Fibroblast of villous mesenchyme (primary cell): ENCODE results near the gene ST6GALNAC1. TPM values are rescaled to one million over a fixed set of nuclear protein-coding genes. Genes with fewer than 3 reads are reported as not detected.

Source experiments
- DNase-seq: peaks from one replicate; pipeline ENCODE4 v3.0.0-alpha.2; 2010; ENCODE audit warnings: low read depth
- H3K4me3 ChIP-seq: 2 replicates; pipeline ENCODE4 v1.5.1; 2011; ENCODE audit warnings: low read depth, mild to moderate bottlenecking, low read length
- CTCF ChIP-seq: IDR thresholded peaks from 2 replicates; pipeline ENCODE4 v1.5.1; 2012; ENCODE audit warnings: low read depth, mild to moderate bottlenecking, low read length; ENCODE audit not compliant: insufficient read depth
- total RNA-seq: library from RNA; depleted of rRNA; stranded (reverse); fragments of >200 nt; gene quantifications from 2 replicates; pipeline ENCODE4 v1.2.3, GENCODE V29; 2012

ST6GALNAC1 gene
- total RNA-seq, 1 donor = not detected

GRCh38 chr17:76687298-76688164, 44.0 kb upstream of the ST6GALNAC1 start:
- H3K4me3 ChIP-seq = no peak overlapping the region
- DNase-seq = peak; percentile 88
- no peak for TF ChIP-seq CTCF

- DNase-seq = no peak
- TF ChIP-seq CTCF = no peak
- H3K4me3 ChIP-seq = no peak overlapping the region
Measured at GRCh38 chr17:76686538-76687297, 43.2 kb upstream of the ST6GALNAC1 start.

GRCh38 chr17:76685846-76686245, 42.3 kb upstream of the ST6GALNAC1 start:
- no peak for TF ChIP-seq CTCF
- H3K4me3 ChIP-seq = no peak overlapping the region

GRCh38 chr17:76685366-76685765, 41.8 kb upstream of the ST6GALNAC1 start:
- no peak for DNase-seq
- no peak overlapping the region for H3K4me3 ChIP-seq
- no peak for TF ChIP-seq CTCF

More at GRCh38 chr17:76685846-76686245, 42.3 kb upstream of the ST6GALNAC1 start:
- no peak for DNase-seq

GRCh38 chr17:76684756-76685155, 41.2 kb upstream of the ST6GALNAC1 start:
- no peak for DNase-seq
- TF ChIP-seq CTCF = no peak

GRCh38 chr17:76683921-76684745, 40.6 kb upstream of the ST6GALNAC1 start:
- no peak for TF ChIP-seq CTCF
- H3K4me3 ChIP-seq = no peak overlapping the region
- no peak for DNase-seq

More at GRCh38 chr17:76684756-76685155, 41.2 kb upstream of the ST6GALNAC1 start:
- H3K4me3 ChIP-seq = no peak overlapping the region
